T-helper 1 cell (primary cell): Measurements from ENCODE around the gene DPY19L1.
"Not testable (repeated sequence)": the region's sequence is repeated elsewhere in the genome, so short reads cannot be mapped to it uniquely, and the experiment has no call there.

ENCODE experiments used
- DNase-seq, 5 donors: peaks; one replicate each; pipeline ENCODE4 v3.0.0-alpha.2; 2012 to 2020

DPY19L1 gene

GRCh38 chr7:35032166-35032565, 5.1 kb downstream of the DPY19L1 start:
- DNase-seq = no peak

- no peak for DNase-seq
Measured at GRCh38 chr7:35030848-35031247, 6.4 kb downstream of the DPY19L1 start.

GRCh38 chr7:35029311-35029710, 8.0 kb downstream of the DPY19L1 start:
- DNase-seq = no peak

GRCh38 chr7:35026150-35026549, 11.1 kb downstream of the DPY19L1 start:
- no peak for DNase-seq

- DNase-seq = no peak
Measured at GRCh38 chr7:35025369-35025870, 11.9 kb downstream of the DPY19L1 start.

GRCh38 chr7:35024298-35024697, 13.0 kb downstream of the DPY19L1 start:
- DNase-seq = peak in 1 of 5 donors; percentile 13

GRCh38 chr7:35022725-35023124, 14.6 kb downstream of the DPY19L1 start:
- DNase-seq = no peak

- DNase-seq = no peak
Measured at GRCh38 chr7:35021445-35021844, 15.8 kb downstream of the DPY19L1 start.

GRCh38 chr7:35019801-35020200, 17.5 kb downstream of the DPY19L1 start:
- DNase-seq = no peak

- no peak for DNase-seq
Measured at GRCh38 chr7:35019179-35019729, 18.0 kb downstream of the DPY19L1 start.

- DNase-seq = no peak
Measured at GRCh38 chr7:35015346-35015859, 21.9 kb downstream of the DPY19L1 start.

- no peak for DNase-seq
Measured at GRCh38 chr7:35012160-35012559, 25.1 kb downstream of the DPY19L1 start.

GRCh38 chr7:35011085-35011484, 26.2 kb downstream of the DPY19L1 start:
- DNase-seq = no peak

- DNase-seq = no peak
Measured at GRCh38 chr7:35007768-35008167, 29.5 kb downstream of the DPY19L1 start.

- DNase-seq = no peak
Measured at GRCh38 chr7:35004531-35005095, 32.7 kb downstream of the DPY19L1 start.

- no peak for DNase-seq
Measured at GRCh38 chr7:35003679-35004303, 33.5 kb downstream of the DPY19L1 start.

GRCh38 chr7:35003177-35003650, 34.1 kb downstream of the DPY19L1 start:
- DNase-seq = not testable (repeated sequence)

GRCh38 chr7:34998335-34998734, 39.0 kb downstream of the DPY19L1 start:
- DNase-seq = not testable (repeated sequence)

GRCh38 chr7:34996423-34997090, 40.7 kb downstream of the DPY19L1 start:
- not testable (repeated sequence) for DNase-seq

- DNase-seq = no peak
Measured at GRCh38 chr7:34995757-34996156, 41.5 kb downstream of the DPY19L1 start.

- DNase-seq = peak in 4 of 5 donors; percentile 8 to 78 (median 20)
Measured at GRCh38 chr7:34991938-34992840, 45.1 kb downstream of the DPY19L1 start.

- DNase-seq = not testable (repeated sequence)
Measured at GRCh38 chr7:34988442-34989125, 48.7 kb downstream of the DPY19L1 start.
